ENCODE measurements around the gene TMEM145.
"Not testable (repeated sequence)": the region's sequence is repeated elsewhere in the genome, so short reads cannot be mapped to it uniquely, and the experiment has no call there.

The TMEM145 gene

DNA sequence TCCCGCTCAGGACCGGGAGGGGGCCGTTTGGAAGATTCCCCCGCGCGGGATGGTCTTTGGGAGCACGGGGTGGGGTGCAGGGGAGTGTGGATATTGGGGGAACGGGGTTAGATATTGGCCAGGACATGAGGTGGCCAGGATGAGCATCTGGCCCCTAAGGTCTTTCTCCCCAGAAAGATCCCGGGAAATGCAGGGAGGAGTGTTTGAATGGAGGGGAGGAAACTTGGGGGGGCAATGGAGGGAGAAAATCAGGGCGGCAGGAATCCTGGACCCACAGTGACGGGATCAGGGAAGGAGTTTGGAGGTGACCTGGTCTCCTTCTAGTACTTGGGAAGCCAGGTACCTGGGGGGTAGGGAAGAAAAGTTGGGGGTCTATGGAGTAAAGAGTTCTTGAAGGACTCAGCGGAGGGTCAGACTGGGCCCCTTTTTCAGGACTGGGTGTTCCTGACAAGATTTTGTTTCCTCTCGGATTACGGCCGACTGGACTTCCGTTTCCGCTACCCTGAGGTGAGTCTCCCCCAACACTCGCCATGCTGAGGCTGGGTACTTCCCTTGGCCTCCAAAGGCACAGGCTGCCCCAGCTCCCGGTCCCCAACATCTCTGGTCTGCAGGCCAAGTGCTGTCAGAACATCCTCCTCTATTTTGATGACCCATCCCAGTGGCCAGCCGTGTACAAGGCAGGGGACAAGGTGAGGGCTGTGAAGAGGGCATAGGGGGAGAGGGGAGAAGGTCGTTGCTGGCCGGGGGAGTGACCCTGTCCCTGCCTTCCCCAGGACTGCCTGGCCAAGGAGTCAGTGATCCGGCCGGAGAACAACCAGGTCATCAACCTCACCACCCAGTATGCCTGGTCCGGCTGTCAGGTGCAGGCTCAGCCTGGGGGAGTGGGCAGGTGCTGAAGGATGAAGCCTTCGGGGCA is 989 bp downstream of the TMEM145 start:
- DNase-seq = no peak

DNA sequence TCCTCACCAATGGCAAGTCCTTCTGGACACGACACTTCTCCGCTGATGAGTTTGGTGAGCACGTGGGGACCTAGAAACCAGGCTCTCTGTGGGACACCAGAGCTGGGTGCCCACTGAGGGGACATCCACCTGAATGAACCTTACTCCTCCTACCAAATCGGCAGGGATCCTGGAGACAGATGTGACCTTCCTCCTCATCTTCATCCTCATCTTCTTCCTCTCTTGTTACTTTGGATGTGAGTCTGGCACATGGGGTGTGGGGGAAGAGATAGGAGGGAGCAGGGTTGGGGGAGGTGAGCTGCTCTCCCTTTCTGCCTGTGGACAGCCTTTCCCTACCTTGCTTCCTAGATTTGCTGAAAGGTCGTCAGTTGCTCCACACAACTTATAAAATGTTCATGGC is 1.9 kb downstream of the TMEM145 start:
- DNase-seq = no peak

DNA sequence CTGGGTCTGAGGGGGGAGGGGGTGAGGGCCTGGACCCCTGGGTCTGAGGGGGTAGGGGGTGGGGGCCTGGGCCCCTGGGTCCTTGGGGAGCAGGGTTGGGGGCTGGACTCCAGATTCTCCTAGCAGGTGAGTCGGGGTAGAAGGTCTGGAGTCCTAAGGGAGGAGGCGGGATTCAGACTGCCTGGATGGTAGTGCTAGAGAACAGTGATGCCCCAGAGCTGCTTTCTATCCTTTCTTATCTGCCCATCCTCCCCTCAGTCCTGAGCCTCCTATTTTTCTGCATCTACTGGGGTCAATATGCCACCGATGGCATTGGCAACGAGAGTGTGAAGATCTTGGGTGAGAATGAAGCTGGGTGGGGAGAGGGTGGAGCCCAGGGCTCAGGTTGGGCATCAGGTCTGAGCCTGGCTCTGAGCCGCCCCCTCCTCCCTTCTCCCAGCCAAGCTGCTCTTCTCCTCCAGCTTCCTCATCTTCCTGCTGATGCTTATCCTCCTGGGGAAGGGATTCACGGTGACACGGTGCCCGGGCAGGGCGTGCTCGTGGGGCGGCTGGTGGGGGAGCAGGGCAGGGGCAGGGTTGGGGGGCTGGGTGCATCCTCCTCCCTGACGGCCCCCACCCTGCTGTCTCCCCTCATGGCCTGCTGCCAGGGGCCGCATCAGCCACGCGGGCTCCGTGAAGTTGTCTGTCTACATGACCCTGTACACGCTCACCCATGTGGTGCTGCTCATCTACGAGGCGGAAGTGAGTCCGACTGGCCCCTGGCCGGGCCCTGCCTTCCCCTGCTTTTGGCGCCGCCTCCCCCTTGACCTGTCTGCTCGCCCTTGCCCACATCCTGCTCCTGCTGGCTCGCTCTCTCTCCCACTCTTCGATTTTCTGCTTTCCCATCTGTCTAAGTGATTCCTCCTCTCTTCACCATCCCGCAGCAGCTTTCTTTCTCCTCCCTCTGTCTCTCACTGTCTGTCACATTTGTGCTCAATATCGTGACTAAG is 3.4 kb downstream of the TMEM145 start:
- peak in 6 of 56 donors; percentile 7 to 18 (median 16) for DNase-seq

DNA sequence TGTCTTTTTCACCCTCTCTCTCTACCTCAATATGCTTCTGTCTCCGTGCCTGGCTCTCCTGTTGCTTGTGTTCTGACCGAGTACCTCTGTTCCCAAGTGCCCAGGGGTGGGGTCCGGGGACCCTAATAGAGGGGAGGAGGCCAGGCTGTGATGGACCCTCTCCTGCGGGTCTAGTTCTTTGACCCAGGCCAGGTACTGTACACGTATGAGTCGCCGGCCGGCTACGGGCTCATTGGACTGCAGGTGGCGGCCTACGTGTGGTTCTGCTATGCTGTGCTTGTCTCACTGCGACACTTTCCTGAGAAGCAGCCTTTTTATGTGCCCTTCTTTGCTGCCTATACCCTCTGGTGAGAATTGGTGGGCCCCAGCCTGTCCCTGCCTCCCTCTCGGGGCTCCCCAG is 4.4 kb downstream of the TMEM145 start:
- no peak for DNase-seq

DNA sequence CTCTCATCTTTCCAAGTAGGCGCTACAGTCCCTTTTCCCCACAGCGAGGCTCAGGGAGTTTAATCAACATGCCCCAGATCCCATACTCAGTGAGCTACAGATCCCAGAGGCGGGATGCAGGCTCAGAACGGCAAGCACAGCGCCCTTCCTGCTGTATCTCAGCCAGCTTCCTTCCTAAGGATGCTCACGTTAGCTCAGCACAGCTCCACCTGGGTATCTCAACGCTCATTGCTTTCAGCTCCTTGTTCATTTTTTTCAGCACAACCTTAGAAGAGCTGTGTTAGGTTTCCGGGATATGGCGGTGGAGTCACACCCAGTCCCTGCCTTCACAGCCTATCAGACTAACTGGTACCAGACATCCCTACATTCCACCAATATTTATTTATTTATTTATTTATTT is 9.2 kb downstream of the TMEM145 start:
- no peak for DNase-seq

DNA sequence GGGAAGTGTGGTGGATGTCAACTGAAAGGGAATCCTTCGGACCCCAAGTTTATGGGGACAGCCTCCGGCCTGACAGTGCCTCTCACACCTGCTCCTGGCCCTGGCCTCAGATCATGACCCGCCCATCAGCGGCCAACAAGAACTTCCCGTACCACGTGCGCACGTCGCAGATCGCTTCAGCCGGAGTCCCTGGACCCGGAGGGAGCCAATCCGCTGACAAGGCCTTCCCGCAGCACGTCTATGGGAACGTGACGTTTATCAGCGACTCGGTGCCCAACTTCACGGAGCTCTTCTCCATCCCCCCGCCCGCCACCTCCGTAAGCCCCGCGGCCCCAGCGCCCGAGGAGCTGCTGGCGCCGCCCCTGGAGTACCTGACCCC is 10.4 kb downstream of the TMEM145 start:
- no peak for DNase-seq

DNA sequence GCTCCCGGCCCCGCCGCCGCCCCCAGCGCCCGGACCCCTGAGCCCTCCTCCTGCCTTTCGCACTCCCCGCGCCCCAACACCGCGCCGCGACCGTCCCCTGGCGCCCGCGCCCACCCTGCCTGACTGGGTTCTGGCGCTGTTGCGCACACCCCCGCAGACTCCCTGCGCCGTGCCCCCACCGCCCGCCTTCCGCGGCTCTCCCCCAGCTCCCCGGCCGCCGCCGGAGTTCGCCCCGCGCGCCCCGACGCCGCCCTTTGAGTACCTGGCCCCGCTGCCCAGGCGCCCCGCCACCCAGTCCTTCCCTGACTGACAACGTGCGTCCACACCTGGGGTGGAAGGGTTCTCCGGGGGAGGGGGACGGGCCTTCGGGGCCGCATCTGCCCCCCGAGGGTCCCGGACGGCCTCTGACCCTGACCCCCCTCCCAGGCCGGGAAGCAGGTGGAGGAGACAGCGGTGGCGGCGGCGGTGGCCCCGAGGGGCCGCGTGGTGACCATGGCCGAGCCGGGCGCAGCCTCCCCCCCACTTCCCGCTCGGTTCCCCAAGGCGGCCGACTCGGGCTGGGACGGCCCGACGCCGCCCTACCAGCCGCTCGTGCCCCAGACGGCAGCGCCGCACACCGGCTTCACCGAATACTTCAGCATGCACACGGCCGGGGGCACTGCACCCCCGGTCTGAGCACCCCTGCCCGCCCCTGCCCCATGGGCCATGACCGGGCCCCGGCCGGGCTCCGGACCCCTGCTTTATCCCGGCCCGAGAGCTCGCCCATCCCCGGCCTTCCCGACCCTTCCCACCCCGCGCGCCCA is 10.9 kb downstream of the TMEM145 start:
- DNase-seq = peak in 1 of 56 donors; percentile 23

DNA sequence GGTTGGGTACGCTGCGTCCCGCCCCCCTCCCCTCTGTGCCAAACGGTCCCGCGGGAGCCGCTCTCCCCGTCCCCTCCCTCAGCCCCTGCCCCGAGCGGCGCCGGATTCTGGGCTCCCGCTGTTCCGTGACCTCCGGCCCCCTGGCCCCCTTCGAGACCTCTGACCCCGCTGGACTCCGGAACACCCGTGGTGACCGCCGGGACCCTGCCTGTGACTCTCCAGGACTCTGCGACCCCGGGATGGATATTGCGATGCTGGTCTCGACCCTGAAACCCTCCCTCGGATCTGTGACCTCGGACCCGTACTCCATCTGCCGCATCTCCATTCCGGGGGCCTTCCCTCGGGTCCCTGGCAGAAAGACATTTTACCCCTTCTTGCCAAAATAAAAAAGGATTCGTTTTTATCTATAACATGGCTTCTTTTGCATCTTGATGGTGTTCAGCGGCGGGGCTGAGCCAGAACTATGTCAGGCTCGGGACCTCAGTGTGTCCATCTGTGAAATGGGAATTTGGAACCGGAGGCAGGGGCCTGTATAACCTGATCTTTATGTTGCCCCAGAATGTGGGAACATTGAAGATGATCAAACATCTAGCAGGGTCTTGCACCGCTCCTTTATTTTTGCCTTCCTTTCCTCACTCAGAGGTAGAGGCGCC is 11.7 kb downstream of the TMEM145 start:
- peak in 1 of 56 donors; percentile 45 for DNase-seq

DNA sequence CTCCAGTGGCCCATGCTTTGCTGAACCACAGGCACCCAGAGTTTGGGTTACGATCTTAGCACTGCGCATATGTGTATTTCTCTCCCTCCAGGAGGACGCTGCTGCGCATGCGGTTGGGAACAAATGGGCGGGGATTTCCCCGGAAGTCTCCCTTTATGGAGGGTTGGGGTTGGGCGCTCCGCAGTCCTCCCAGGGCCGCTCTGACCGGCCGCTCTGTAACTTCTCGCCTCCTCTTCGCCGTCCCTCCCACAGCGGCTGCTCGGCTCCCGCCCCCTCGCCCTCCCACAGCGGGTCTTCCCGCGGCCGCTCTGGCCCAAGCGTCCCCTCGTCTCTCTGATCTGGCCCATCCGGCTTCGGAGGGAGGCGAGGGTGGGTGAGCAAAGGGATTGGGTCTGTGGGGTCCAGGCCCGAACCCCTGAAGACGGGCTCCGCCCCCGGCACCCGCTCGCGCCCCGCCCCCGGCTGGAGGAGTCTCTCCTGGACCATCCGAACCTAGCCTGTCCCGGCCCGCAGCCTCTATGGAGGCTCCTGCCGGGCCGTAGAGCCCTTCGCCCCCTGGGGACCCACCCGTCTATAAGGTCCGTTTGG is 12.3 kb downstream of the TMEM145 start, which contains the start of gene MEGF8:
MEGF8 (plus strand) TSS at position 328 of the 588 bp plus-strand sequence. CDS start 609 bp downstream, outside the sequence.
- DNase-seq = peak; percentile 83 to 99 (median 96)

DNA sequence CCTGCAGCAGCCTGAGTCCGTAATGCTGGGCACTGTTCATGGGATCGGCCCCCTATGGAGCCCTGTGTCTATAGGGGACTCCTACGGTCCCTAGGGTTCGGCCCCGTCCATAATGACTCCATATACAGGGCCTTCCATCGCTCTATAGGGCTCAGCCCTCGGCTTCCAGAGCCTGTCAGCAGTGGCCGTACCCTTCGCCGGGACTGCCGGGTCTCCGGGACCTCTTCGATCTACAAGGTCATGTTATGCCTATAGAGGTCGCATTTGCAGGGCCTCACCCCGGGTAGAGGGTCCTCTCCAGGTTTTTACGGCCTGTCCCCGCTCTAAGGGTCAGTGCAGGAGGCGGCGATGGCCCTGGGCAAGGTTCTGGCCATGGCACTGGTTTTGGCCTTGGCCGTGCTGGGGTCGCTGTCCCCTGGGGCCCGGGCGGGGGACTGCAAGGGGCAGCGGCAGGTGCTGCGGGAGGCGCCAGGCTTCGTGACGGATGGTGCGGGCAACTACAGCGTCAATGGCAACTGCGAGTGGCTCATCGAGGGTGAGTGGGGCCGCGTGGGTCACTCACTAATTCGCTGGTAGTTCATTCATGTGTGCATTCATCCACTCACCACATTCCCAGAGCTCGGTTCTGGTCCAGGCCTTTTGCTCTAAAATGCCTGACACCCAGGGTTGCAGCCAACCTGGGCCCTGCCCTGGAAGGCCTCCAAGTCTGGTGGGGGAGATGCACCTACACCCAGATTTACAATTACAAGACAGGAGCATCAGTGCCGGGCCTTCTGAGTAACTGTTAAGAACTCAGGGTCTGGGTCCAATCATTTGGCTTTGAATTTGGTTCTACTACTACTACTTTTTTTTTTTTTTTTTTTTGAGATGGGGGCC is 13.0 kb downstream of the TMEM145 start:
- peak in 4 of 56 donors; percentile 23 to 57 (median 49) for DNase-seq

DNA sequence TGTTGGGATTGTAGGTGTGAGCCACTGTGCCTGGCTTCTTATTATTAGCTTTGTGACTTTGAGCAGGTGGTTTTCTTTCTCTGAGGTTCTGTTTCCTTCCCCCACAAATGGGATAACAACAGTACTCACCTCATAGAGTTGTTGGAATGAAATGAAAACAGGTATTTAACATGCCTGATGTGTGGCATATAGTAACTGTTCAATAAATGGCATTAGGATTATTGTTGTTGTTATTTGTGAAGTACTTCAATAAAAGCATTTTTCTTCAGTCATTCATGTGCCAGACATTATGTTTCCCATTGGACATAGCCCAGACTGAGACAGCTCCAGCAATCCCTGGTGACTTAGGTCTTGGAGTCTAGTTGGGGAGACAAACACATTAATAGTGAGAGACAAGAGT is 13.9 kb downstream of the TMEM145 start:
- DNase-seq = no peak

DNA sequence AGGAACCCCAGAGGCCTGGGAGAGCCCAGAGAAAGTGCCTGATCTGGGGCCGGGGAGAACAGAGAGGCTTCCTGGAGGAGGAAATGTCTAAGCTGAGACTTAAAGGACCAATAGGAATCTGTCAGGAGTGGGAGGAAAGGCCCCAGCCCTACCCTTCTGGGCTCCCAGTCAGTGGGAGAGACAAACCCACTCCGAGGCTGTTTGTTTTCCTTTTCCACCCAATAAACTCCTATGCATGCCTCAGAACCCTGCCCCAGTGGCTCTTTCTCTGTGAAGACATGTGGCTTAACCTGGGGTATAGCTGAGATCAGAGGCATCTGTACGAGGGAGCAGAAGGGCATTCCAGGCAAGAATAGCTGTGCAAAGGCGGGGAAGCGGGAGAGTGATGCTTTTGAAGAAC is 14.3 kb downstream of the TMEM145 start:
- no peak for DNase-seq

DNA sequence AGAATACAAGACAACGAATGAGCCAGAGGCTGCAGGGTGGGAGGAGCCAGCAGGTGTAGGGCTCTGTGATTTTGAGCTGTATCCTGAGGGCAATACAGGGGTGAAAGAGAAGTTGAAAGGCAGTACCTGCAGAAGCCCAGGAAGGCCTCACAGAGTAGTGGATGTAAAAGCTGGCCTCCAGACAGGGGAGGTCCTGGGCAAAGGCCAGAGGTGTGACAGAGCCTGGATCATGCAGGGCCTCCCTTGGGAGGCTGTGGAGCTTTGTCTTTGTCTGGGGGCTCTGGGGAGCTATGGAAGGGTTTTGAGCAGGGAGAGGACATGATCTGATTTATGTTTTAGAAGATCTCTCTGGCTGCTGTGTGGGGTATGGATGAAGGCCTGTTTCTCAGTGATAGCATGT is 15.0 kb downstream of the TMEM145 start:
- DNase-seq = no peak

DNA sequence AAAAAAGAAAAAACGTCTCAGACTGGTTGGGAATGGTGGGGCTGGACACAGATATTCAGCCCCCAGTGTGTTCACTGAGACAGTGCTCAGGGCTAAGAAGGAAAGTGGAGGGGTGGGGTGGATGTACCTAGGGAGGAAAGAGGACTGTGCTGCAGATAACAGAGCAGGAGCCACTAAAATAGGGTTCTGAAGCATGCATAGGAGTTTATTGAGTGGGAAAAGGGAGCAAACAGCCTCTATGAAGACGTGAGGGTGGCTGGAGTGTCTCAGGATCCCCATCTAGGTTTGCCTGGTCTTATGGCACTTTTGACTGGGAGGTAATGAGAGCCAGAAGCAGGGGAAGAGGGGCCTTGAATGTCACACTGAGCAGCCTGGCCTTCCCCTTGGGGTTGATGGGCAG is 15.7 kb downstream of the TMEM145 start:
- DNase-seq = no peak

DNA sequence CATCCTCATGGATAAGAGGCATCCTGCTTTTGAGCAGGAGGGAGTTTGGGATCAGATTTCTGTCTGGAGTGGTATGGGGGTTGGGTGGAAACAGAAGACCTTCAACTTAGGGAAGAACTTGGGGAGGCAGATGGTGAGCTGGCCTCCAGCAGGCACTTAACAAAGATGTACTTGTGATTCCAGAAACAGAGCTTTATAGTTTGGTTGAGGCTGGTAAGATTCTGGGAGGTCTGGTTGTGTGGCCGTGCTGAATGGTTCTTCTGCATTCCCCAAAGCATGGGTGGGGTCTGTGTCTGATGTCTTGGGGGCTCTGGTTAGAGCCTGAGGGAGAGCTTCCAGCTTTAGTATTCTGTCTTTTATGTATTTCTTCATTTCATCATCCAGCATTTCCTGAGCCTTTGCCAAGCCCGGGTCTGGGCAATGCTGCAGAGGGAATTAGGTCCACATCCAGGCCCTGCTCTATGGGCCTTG is 17.2 kb downstream of the TMEM145 start:
- no peak for DNase-seq

DNA sequence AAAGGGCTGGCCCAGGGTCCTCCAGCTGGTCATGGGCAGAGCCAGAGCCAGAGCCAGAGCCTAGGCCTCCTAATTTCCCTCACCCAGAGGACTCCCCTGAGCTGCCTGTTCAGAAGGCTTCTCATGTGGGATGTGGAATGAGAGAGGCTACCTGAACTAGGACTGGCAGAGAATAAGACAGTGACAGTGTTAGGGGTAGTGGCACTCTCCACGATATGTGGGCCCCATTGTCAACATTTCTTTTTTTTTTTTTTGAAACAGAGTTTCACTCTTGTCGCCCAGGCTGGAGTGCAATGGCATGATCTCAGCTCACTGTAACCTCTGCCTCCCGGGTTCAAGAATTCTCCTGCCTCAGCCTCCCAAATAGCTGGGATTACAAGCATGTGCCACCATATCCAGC is 18.2 kb downstream of the TMEM145 start:
- not testable (repeated sequence) for DNase-seq

DNA sequence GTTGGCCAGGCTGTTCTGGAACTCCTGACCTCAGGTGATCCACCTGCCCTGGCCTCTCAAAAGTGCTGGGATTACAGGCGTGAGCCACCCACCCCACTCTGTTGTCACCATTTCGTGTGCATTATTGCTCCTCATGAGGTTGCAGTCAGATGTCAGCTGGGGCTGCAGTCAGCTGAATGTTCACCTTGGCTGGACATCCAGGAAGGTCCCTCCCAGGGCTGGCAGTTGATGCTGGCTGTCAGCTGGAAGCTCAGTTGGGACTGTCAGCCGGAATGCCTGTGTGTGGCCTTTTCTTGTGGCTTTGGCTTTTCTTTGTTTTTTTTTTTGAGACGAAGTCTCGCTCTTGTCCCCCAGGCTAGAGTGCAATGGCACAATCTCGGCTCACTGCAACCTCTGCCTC is 18.9 kb downstream of the TMEM145 start:
- DNase-seq = no peak

DNA sequence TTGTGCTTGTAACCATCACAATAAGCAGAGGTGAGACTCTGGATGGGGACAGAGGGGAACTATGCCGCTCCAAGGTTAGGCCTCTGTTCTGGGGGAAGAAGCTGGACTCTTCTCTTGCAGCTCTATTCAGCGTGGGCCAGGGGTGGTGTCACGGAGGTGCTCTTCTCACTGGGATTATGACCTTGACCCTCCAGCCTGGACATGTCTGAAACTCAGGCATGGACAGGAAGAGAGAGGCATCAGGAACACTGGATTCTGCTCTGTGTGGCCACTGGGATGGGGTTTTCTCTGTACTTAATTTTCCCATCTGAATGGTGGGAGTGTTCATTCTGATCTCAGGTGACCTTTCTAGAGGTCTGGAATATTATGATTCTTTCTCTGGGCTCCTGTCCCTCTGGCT is 19.9 kb downstream of the TMEM145 start:
- no peak for DNase-seq

All from amygdala (tissue), 56 donors.